22Rv1 (cell line): ENCODE data around the gene INA.

Experiments
- CTCF ChIP-seq: fragments of 450-650 bp; IDR thresholded peaks from 2 replicates; pipeline ENCODE4 v1.5.1; 2017; ENCODE audit warnings: mild to moderate bottlenecking
- ZFX ChIP-seq: fragments of 450-650 bp; IDR thresholded peaks from 2 replicates; pipeline ENCODE4 v1.6.1; 2017; ENCODE audit warnings: antibody characterized with exemption, borderline replicate concordance

DNA sequence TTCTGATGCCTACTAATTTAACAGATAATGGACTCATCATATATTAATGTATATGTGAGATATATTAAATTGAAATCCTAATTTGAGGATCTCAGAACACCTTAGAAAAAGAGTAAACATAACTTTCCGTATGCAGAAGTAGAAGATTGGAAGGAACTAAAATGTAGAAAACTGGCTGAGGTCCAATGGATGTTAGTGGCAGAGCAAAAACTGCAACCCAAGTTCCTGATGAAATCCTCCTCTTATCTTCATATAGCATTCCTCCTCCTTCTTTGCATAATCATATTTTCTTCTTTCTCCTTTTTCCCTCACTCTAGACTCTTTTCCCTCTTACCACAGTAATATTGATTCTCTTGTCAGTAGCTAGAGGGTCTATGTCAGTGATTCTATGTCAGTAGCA lies 6.0 kb downstream of the INA start:
- TF ChIP-seq CTCF = no peak
- no peak for TF ChIP-seq ZFX
